Left renal cortex interstitium (tissue), 4 donors: ENCODE results near the gene FPR3. TPM values are rescaled to one million over a fixed set of nuclear protein-coding genes. Genes with fewer than 3 reads are reported as not detected.
A peak's percentile ranks its signal among the peaks of the same experiment; 100 is the strongest.
"Not testable (repeated sequence)": the region's sequence is repeated elsewhere in the genome, so short reads cannot be mapped to it uniquely, and the experiment has no call there.

Source experiments
- DNase-seq, 4 donors: peaks; one replicate each; pipeline ENCODE4 v3.0.0-alpha.2; 2013; ENCODE audit warnings: low read depth in 4 of 4, low spot score in 2 of 4, missing footprints in 1 of 4
- polyA plus RNA-seq, 4 donors: library from polyadenylated mRNA; unstranded; fragments of 120-200 nt; gene quantifications; one replicate each; pipeline ENCODE4 v1.2.1, GENCODE V29; 2013; ENCODE audit not compliant: insufficient read length in 4 of 4

Gene FPR3
- under 1 TPM; 0.18 to 0.51 (median 0.25) TPM for polyA plus RNA-seq

- DNase-seq: no peak
These were observed at the start of gene FPR3 for GRCh38 chr19:51794885-51795490. TSS of gene FPR3 (plus strand) at chr19:51795157. CDS start at chr19:51823749, 28,592 bp downstream.

GRCh38 chr19:51746731-51747130, 48.2 kb upstream of the FPR3 start:
- DNase-seq: no peak

GRCh38 chr19:51749979-51750378, 45.0 kb upstream of the FPR3 start:
- no peak for DNase-seq

GRCh38 chr19:51750400-51751094, 44.4 kb upstream of the FPR3 start:
- DNase-seq: no peak

GRCh38 chr19:51751655-51752054, 43.3 kb upstream of the FPR3 start, which contains the start of gene FPR1:
TSS of gene FPR1 (minus strand) at chr19:51751878. CDS start at chr19:51746994, 4,884 bp downstream.
- DNase-seq: no peak

- DNase-seq: no peak
These were observed 40.8 kb upstream of the FPR3 start for GRCh38 chr19:51754109-51754508.

GRCh38 chr19:51754770-51755169, 40.2 kb upstream of the FPR3 start:
- DNase-seq: no peak

GRCh38 chr19:51755571-51755970, 39.4 kb upstream of the FPR3 start:
- DNase-seq: no peak

- DNase-seq: no peak
These were observed 34.1 kb upstream of the FPR3 start, which contains the start of gene FPR2 for GRCh38 chr19:51760697-51761356. TSS of gene FPR2 (plus strand) at chr19:51761180. CDS start at chr19:51768659, 7,479 bp downstream.

GRCh38 chr19:51761696-51762095, 33.3 kb upstream of the FPR3 start:
- no peak for DNase-seq

GRCh38 chr19:51765086-51765485, 29.9 kb upstream of the FPR3 start:
- DNase-seq: no peak

- no peak for DNase-seq
These were observed 28.5 kb upstream of the FPR3 start for GRCh38 chr19:51766461-51766860.

- no peak for DNase-seq
These were observed 23.4 kb upstream of the FPR3 start for GRCh38 chr19:51771376-51772130.

- no peak for DNase-seq
These were observed 22.0 kb upstream of the FPR3 start for GRCh38 chr19:51772977-51773376.

- not testable (repeated sequence) for DNase-seq
These were observed 18.4 kb upstream of the FPR3 start for GRCh38 chr19:51776561-51776960.

GRCh38 chr19:51777570-51778462, 17.1 kb upstream of the FPR3 start:
- peak; percentile 21 to 70 (median 54) for DNase-seq

GRCh38 chr19:51779181-51779580, 15.8 kb upstream of the FPR3 start:
- DNase-seq: no peak

GRCh38 chr19:51779703-51780102, 15.3 kb upstream of the FPR3 start:
- no peak for DNase-seq

- no peak for DNase-seq
These were observed 14.7 kb upstream of the FPR3 start for GRCh38 chr19:51780270-51780669.

GRCh38 chr19:51781999-51782398, 13.0 kb upstream of the FPR3 start:
- no peak for DNase-seq
